Mesenteric fat pad (tissue), 1 donor: ENCODE results near the gene CCDC106. TPM values are rescaled to one million over a fixed set of nuclear protein-coding genes. Genes with fewer than 3 reads are reported as not detected.
A peak's percentile ranks its signal among the peaks of the same experiment; 100 is the strongest.

Experiments
- DNase-seq: peaks from one replicate; pipeline ENCODE4 v3.0.0-alpha.2; 2020; ENCODE audit warnings: low spot score
- total RNA-seq: library from RNA; stranded (reverse); fragmentation: NEBNext Ultra II Directional; extraction: Animal tissue kit (Norgen Biotek cat#: 25700); gene quantifications from one replicate; pipeline ENCODE4 v1.2.1, GENCODE V29; 2021
- donor health status: DM: yes; HTN: yes; CAD: no.

CCDC106 gene
- total RNA-seq, 1 donor from 2014 or later = 16.4 TPM

DNA sequence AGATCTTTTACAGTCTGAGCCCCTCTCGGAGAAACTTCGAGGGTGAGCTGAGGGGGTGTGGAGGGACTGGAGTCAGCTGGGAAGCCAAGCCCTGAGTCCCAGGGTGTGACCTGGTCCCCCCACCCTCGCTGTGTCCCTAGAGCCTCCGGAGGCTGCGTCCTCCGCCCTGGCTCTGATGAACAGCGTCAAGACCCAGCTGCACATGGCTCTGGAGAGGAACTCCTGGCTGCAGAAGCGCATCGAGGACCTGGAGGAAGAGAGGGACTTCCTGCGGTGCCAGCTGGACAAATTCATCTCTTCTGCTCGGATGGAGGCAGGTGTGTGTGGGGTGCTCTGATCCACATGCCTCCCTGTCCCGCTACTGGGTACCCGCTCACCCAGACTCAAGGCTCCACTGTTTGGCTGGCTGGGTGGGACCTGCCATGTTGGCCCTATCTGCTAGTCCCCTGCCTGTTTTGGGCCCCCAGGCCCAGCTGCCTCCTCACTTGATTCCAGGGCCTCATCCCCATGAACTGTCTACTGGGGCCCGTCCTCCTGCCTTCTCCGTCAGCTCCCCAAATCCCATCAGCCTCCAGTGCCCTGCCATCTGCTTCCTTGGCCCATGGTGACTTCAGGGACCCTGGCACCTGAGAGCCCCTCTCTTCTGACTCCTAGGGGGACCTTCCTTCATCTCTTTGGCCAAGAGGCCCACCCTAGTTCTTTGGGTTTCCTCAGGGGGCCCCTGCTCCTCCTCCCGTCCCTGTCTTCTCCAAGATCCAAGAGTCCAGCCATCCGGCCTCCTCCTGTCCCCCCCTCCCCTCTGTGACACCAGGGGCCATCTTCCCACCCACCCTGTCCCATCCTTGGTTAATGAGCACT, 1.5 kb downstream of the CCDC106 start:
- no peak for DNase-seq

DNA sequence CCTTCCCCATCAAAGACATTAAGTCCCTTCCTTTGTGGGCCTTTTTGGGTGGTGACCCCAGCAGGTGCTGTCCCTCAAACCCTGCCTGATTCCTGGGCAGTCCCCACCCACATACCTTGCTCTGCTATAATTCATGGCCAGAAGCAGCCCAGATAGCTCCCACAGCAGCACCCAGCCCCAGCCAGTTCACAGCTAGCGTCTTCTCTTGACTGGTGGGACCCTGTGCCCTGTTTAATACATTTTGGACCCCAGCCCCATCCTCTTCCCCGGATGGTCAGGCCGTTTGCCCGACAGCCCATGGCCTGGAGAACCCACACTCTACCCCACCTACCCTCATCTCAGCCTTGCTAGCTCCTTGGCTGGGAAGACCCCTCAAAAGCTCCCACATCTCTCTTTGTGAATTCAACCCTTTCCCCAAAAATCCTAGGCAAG, 2.1 kb downstream of the CCDC106 start:
- DNase-seq = no peak

DNA sequence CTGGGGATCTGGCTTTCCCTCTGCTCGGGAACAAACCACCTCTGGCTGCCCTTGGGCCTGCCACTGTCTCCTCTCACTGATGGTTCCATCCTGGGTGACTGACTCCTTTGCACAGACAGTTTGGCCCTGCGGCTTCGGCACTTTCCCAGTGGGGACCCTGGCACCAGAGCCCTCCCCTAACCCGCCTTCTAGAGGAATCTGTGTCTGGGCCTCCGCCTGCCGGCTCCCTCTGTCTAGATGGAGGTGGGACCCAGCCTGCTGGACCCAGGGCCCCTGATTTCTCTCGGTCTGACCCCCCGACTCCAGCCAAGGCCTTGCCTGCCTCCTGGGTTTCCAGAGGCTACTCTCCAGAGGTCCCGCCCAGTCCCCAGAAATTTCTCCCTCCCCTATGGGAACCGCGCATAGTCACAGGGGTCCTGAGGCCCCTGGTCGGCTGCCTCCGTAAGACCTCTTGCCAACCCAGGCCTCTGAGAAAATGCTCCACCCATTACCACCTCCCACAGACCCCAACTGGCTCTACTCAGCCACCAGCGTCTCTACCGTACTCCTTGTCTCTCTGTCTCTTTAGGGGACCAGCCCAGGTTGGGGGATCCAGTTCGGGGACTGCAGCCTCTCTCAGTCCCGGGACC, 2.7 kb downstream of the CCDC106 start:
- DNase-seq = no peak

DNA sequence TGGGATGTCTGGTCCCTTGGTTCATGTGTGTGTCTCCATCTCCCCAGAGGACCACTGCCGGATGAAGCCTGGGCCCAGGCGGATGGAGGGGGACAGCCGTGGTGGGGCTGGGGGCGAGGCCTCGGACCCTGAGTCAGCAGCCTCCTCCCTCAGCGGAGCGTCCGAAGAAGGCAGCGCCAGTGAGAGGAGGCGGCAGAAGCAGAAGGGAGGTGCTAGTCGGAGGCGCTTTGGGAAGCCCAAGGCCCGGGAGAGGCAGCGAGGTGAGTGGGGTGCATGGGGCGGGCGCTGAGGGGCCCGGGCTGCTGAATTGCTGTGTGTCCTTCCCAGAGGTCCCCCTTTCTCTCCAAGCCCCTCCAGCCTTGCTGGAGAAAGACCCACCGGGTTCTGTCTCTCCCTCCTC, 3.2 kb downstream of the CCDC106 start:
- no peak for DNase-seq

DNA sequence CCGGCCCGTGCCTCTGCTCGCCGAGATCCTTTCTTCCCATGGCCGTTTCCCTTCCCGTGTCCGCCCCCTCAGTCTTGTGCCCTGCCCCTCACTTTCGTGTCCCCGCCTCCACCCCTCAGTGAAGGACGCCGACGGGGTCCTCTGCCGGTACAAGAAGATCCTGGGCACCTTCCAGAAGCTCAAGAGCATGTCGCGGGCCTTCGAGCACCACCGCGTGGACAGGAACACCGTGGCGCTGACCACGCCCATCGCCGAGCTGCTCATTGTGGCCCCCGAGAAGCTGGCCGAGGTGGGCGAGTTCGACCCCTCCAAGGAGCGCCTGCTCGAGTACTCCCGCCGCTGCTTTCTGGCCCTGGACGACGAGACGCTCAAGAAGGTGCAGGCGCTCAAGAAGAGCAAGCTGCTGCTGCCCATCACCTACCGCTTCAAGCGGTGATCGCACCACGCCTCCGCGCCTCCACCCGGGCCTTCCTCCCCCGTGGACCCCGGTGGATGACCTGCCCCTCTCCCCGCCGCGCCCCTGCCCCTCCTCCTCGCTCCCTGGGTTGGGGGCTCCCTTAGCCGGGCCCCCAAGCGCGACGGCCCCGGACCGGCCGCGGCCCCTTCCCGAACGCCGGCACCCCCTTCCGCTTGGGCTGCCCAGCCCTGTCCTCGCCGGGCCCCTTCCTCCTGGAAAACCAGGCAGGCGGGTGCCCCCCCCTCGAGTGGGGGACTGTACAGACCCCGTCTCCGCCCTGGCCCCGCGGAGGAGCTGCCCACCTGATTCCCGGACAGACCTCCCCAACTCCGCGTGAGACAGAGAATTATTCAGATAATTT, 4.5 kb downstream of the CCDC106 start:
- DNase-seq = no peak

DNA sequence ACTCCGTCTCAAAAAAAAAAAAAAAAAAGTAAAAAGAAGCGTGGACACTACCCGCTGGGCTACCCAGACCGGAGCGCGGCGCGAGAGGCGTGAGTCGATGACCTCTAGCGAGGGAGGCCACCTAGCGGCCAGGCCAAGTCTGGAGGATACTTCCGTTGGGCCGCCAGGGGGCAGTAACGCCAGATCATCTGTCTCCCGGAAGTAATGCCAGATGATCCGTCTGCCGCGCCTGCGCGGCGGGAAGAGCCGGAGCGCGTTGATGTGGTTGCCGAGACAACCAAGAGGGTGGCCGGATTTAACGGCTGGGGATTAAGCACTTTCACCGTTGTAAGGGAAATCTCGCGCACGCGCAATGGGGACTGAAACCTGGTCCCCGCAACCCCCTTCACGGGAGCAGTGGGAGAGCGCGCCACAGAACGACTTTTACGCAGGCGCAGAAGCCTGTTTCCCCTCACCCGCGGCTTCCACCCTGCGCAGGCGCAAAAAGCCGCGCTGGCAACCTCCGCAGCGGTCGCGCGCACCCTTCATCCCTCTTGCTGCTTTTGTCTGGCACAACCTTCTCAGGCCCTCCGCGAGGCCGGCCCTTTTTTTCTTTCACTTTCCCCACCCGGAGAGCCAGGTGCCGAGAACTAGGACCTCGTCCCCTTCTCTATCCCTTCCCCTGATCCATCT, 5.8 kb downstream of the CCDC106 start:
- peak; percentile 99 for DNase-seq

DNA sequence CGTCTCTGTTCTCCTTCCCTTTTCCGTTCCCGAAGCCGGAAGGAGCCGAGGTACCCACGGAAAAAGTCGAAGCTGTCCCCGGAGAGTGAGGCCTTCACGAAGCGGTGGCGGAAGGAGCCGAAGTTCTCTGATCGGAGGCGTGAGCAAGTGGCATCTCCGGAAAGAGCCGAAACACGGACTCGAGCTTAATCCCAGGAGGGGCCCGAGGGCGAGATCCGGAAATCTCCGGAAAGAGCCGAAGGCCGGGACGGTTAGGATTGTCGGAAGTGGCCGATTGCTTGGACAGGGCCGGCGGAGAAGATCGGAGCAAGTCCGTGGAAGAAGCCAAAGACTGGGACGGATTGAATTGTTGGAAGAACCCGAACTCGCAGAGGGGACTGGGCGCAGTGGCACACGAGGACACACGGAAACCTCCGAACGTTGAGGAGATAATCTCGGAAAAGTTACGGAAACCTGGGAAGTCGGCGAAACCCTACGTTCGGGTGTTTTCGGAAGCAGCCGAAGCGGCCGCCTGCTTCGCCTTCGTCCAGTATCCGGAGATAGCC, 6.4 kb downstream of the CCDC106 start:
- DNase-seq = peak; percentile 99

DNA sequence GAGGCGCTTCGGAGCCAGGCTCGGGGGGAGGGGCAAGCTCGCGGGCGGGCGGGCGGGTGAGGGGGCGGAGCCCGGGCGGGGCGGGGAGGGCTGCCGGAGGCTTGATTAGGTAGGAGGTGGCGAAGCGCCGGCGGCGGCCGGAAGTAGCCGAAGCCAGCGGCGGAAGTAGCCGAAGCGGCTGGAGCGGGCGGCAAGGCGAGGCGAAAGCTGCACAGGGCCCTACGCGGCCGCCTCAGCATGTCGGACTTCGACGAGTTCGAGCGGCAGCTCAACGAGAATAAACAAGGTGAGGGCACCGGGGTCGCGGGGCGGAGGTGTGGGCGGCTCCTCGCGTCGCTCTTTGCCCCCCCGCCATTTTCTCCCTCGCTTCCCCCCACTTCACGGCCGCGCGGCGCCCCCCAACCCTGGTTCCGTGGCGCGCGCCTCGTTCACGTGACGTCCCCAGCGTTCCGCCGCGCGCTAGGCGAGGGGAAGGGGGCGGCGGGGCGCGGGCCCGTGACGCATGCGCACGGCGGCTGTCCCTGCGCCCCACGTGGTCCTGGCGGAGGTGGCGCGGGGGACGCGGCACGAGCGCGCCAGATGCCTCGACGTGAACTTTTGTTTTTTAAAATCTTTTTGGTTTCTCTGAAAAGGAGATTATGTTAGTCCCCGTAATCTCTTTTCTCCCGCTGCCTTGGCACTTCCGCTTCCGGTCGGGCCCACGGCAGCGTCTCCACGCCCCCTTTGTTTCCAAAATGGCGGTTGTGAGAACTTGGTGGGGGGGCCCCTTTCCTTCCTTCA, 7.0 kb downstream of the CCDC106 start, which contains the start of gene U2AF2:
Gene U2AF2, plus strand, starts transcription at position 168 of the 780 bp plus-strand sequence. Its CDS starts 70 bp downstream, at position 238.
- peak; percentile 98 for DNase-seq

DNA sequence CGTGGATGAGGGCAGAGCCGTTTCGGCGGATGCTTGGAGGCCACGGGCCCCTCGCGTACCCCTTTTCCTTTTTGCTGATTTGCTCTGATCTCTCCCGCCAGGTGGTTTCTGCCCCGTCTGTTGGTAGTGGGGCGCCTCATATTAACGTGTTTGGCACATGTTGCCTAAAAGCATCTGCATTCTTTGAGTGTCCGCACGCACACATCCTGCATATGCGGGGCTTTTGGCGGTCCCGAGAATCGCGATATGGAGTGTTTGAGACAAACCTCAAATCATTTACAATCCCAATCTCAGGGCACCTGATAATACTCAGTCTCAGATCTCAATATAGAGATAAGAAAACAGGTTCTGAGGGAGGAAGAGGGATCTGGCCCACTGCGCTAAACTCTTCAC, 7.6 kb downstream of the CCDC106 start:
- no peak for DNase-seq

DNA sequence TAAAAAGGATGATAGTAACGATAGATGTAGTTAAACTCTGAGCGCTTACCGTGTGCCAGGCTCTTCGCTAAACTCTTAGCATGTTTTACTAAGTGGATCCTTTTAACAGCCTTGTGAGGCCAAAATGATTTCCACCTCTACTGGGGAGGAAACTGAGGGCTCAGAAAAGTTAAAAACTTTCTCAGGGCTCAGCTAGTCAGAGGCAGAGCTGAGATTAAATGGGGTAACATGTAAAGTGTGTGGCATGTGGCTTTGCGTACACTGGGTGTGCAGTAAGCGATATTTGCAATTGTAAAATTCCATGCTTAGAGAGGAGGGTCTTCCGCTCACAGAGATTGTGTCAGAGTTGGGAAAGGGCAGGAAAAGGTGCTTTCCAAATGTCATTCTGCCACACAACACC, 8.5 kb downstream of the CCDC106 start:
- DNase-seq = no peak

DNA sequence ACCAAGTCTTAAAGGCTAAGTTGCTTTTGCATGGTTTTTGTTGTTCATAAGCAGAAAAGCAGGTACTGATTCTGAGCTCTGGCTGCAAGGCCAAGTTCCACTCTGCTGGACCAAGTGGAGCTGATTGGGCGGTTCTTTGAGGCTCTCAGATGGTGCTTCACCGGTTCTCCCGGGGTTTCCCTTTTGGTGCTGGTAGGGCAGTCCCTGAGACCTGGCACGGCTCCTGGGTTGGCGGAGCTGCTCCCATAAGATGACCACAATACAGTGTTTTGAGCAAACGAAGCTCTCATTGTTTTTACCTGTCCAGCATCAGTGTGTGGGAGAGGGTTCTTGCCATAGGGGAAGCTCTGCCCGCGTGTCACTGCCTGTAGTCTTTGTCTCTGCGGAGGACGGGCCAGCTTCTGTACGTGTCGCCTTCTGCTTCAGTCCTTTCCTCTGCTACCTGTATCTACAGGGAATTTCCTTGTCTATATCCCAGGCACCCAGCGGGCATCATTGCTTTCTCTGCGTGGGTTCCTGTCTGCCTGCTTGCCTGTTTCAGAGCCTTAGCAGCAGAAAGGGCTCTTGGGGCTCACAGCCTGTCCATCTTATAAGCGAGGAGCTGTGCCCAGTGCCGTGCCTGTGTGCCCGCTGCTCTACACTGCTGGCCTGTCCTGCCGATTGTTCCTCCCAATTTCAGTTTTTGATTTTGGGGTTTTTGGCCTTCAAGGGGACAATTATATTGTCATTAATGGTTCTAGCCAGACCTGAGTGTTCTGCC, 9.2 kb downstream of the CCDC106 start:
- DNase-seq = no peak

DNA sequence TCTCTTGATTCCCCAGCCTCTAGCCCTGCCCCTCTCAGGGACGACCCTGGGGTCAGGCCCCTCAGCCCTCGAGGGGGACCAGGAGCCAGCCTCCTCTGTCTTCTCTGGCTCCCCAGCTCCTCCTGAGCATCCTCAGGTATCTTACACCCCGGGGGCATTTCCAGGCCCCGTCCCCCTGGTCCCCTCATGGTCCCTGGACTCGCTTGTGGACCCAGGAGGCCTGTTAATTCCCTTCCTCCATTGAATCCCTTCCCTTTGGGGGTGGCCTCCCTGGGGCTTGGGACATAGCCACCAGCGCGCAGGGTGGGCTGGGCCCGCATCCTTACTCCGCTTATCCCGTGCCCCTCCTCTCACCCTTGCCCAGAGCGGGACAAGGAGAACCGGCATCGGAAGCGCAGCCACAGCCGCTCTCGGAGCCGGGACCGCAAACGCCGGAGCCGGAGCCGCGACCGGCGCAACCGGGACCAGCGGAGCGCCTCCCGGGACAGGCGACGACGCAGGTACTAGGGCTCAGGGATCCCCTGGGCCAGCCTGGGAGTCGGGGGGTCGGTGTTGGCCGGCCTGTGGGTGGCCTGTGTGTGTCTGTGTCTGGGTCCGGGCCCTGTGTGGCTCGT, 10.9 kb downstream of the CCDC106 start:
- no peak for DNase-seq

DNA sequence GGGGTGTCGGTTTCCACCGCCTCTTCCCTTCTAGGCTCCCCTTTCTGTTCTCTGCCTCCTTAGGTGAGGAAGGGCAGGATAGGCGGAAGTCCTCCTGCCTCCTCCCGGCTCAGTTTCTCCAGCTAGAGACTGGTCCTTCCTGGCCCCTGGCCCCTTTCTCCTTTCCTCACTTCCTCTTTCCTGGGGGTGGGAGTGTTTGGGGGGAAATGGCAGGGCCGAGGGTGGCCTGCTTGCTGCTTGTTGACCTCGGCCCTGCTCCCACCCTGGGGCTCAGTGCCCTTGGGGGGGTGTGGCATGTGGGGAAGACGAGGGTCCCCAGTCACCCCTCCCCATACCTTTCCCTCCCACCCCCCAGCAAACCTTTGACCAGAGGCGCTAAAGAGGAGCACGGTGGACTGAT, 11.8 kb downstream of the CCDC106 start:
- DNase-seq = no peak

DNA sequence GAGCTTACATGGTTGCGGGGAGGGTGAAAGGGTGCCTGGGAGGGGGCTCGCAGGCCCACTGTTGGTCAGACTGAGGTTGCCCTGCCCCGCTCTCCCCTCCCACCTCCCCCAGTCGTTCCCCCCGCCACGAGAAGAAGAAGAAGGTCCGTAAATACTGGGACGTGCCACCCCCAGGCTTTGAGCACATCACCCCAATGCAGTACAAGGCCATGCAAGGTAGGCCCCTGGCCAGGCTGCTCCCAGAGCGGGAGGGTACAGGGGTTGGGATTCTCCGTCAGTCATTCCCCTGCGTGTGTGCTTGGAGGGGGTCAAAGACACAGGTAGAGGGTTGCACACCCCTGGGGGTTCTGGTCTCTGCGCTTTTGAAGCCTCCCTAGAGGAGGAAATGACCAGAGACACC, 12.4 kb downstream of the CCDC106 start:
- no peak for DNase-seq

DNA sequence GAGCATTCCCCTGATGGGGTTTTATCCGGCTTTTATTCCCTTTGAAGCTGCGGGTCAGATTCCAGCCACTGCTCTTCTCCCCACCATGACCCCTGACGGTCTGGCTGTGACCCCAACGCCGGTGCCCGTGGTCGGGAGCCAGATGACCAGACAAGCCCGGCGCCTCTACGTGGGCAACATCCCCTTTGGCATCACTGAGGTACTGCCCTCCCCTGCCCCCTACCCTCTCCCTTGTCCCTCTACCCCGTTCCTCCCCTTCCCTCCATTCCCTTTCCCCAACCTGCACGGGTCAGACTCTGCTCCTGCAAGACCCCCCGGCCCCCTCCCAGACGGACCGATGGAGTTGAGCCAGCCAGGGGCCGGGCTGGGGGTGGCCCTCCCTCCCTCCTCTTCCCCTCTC, 13.0 kb downstream of the CCDC106 start:
- DNase-seq = no peak

DNA sequence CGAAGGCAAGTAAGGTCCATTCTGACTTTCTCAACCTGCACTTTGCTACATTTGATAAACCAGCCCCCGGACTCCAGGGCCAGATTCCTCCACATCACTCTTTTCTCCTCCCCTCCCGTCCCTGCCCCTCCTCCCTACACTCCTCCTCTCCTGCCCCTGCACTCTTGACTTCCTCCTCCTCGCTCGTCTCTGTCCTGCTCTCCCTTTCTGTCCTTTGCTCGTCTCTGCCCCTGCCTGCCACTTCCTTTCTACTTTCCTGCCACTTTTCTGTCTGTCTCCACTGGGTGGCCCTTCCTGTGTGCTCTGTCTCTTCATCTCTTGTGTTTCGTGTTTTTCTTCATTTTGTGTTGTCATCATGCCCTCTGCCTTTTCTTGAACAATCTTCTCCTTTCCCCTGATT, 13.8 kb downstream of the CCDC106 start:
- no peak for DNase-seq

DNA sequence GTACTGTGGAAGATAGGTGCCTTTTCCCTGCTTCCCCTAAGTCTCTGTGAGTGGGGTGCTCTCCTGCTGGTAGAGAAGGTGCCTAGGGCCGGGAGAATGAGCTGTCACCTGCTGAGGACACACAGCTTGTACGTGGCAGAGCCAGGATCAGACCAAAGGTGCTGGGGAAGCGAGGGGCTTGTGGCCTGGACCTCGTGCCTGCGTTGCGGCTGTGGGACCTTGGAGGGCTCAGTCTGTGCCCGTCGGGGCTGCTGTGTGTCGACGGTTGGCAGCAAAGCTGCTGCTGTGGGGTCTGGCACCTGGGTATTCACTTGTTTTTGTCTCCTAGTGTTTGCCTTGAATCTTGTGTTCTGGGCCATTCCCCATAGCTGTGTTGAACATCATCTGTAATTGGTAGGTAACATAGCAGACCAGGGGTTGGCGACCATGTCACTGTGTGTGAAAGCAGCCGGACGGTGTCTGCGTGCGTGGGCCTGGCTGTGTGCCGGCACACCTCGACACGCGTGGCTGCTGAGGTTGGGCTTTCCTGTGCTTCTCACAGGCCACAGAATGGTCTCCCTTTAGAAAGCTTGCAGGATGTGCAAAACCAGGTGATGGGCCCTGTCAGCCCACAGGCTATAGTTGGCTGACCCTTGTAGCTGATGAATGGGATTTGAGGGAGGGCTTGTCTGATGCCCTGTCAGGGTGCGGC, 16.0 kb downstream of the CCDC106 start:
- DNase-seq = no peak

DNA sequence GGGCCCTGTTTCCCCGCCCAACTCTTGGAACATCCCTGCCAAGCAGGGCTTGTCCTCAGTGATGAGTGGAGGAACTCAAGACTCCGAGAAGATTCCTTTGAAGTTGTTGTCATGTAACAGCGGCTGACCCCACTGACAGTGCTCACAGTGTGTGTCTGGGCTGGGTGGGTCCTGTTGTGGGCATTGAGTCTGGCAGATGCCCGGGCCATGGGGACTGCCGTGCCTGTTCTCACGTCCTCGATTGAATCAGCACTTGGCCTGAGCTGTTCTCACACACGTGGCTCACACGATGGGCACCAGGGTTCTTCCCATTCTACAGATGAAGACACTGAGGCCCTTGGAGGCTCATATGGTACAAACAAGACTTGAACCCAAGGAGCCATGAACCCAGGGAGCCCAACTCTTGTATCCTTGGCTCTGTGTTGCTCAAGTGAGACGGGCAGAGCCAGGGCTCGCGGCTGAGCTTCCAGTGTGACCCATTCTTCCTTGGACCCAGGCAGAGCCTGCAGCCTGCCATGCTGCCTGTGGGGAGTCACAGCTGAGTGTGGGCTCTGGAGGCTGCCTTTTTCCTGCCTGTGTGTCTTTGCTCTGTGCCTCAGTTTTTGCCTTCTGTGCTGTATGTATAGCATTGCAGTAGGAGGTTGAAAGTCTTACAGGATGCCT, 18.5 kb downstream of the CCDC106 start:
- DNase-seq = no peak
